ENCODE data around the gene NT5DC4.

The NT5DC4 gene

GRCh38 chr2:112728029-112728362 lies 7.2 kb downstream of the NT5DC4 start:
- TF ChIP-seq CTCF (IDR thresholded peaks at IDR 0.05; ENCODE audit: insufficient read depth, low read depth, low read length, missing control alignments): no peak
- DNase-seq (ENCODE audit: low read depth): no peak
- no peak overlapping the region for H3K4me3 ChIP-seq (ENCODE audit: low read length)

GRCh38 chr2:112728378-112729175 lies 7.8 kb downstream of the NT5DC4 start:
- H3K4me3 ChIP-seq (ENCODE audit: low read length): no peak overlapping the region
- no peak for DNase-seq (ENCODE audit: low read depth)
- TF ChIP-seq CTCF (IDR thresholded peaks at IDR 0.05; ENCODE audit: insufficient read depth, low read depth, low read length, missing control alignments): no peak

- H3K4me3 ChIP-seq (ENCODE audit: low read length): no peak overlapping the region
- TF ChIP-seq CTCF (IDR thresholded peaks at IDR 0.05; ENCODE audit: insufficient read depth, low read depth, low read length, missing control alignments): no peak
- no peak for DNase-seq (ENCODE audit: low read depth)
Measured at GRCh38 chr2:112730216-112730615, 9.4 kb downstream of the NT5DC4 start.

- H3K4me3 ChIP-seq (ENCODE audit: low read length): no peak overlapping the region
- TF ChIP-seq CTCF (IDR thresholded peaks at IDR 0.05; ENCODE audit: insufficient read depth, low read depth, low read length, missing control alignments): no peak
- no peak for DNase-seq (ENCODE audit: low read depth)
Measured at GRCh38 chr2:112730791-112731190, 10.0 kb downstream of the NT5DC4 start.

GRCh38 chr2:112731479-112731878 lies 10.7 kb downstream of the NT5DC4 start:
- DNase-seq (ENCODE audit: low read depth): no peak
- no peak overlapping the region for H3K4me3 ChIP-seq (ENCODE audit: low read length)
- no peak for TF ChIP-seq CTCF (IDR thresholded peaks at IDR 0.05; ENCODE audit: insufficient read depth, low read depth, low read length, missing control alignments)

- no peak overlapping the region for H3K4me3 ChIP-seq (ENCODE audit: low read length)
- TF ChIP-seq CTCF (IDR thresholded peaks at IDR 0.05; ENCODE audit: insufficient read depth, low read depth, low read length, missing control alignments): no peak
- no peak for DNase-seq (ENCODE audit: low read depth)
Measured at GRCh38 chr2:112733456-112733855, 12.6 kb downstream of the NT5DC4 start.

- no peak for DNase-seq (ENCODE audit: low read depth)
- no peak for TF ChIP-seq CTCF (IDR thresholded peaks at IDR 0.05; ENCODE audit: insufficient read depth, low read depth, low read length, missing control alignments)
Measured at GRCh38 chr2:112733871-112734270, 13.1 kb downstream of the NT5DC4 start.

More at GRCh38 chr2:112733871-112734270, 13.1 kb downstream of the NT5DC4 start:
- H3K4me3 ChIP-seq (ENCODE audit: low read length): no peak overlapping the region
